Gastroesophageal sphincter (tissue), 4 donors: ENCODE measurements around the gene ZNF18. TPM values are rescaled to one million over a fixed set of nuclear protein-coding genes. Genes with fewer than 3 reads are reported as not detected.

Source experiments
- ATAC-seq: fragments of 150-250 bp; one replicate; pipeline ENCODE4 v1.9.1; 2016; ENCODE audit warnings: mild to moderate bottlenecking, moderate library complexity
- H3K27ac ChIP-seq, 4 donors: fragments of 200-600 bp; sonication (generic) in 3 of 4; 1 replicate in 3 of 4; 2 replicates in 1 of 4; pipeline ENCODE4 v1.5.1; 2016 to 2019
- H3K27me3 ChIP-seq: fragments of 200-600 bp; sonication (generic); one replicate; pipeline ENCODE4 v1.5.1; 2019
- H3K36me3 ChIP-seq, 2 donors: fragments of 200-600 bp; sonication (generic); one replicate each; pipeline ENCODE4 v1.5.1; 2019; ENCODE audit warnings: control low read depth in 1 of 2
- H3K4me1 ChIP-seq, 3 donors: fragments of 200-600 bp; sonication (generic); 1 replicate in 2 of 3; 2 replicates in 1 of 3; pipeline ENCODE4 v1.5.1; 2016 to 2019; ENCODE audit warnings: control low read depth in 2 of 3
- H3K4me3 ChIP-seq, 2 donors: fragments of 200-600 bp; sonication (generic); one replicate each; pipeline ENCODE4 v1.5.1; 2019; ENCODE audit warnings: mild to moderate bottlenecking in 1 of 2, moderate library complexity in 1 of 2
- H3K9me3 ChIP-seq, 3 donors: fragments of 200-600 bp; sonication (generic); one replicate each; pipeline ENCODE4 v1.5.1; 2017 to 2019; ENCODE audit warnings: control low read depth in 2 of 3
- CTCF ChIP-seq, 4 experiments: fragments of 200-600 bp in 2 of 4; fragments of 450-650 bp in 2 of 4; sonication (generic) in 1 of 4; IDR thresholded peaks; one replicate each; pipeline ENCODE4 v1.5.1; 2017 to 2019; ENCODE audit warnings: antibody characterized with exemption in 4 of 4, mild to moderate bottlenecking in 2 of 4, moderate library complexity in 2 of 4
- EP300 ChIP-seq: sonication (generic); formaldehyde crosslinking; IDR thresholded peaks from one replicate; pipeline ENCODE4 v1.6.1; 2017; ENCODE audit warnings: antibody characterized with exemption, mild to moderate bottlenecking
- POLR2A ChIP-seq, 2 donors: fragments of 450-650 bp; IDR thresholded peaks; one replicate each; pipeline ENCODE4 v1.6.1; 2017; ENCODE audit warnings: antibody characterized with exemption in 2 of 2, mild to moderate bottlenecking in 2 of 2, moderate library complexity in 1 of 2
- POLR2AphosphoS5 ChIP-seq: sonication (generic); formaldehyde crosslinking; IDR thresholded peaks from one replicate; pipeline ENCODE4 v1.6.1; 2017; ENCODE audit warnings: antibody characterized with exemption
- WGBS, 2 donors: methylation state at CpG; one replicate each; pipeline ENCODE4 v1.1.5; 2018; ENCODE audit warnings: low coverage in 1 of 2; 5-methylcytosine and 5-hydroxymethylcytosine counted together
- small RNA-seq, 4 donors: library from RNA; depleted of rRNA; stranded (forward); fragments of <200 nt; gene quantifications; one replicate each; pipeline ENCODE3, GENCODE V24; 2016
- total RNA-seq, 4 donors: library from RNA; depleted of rRNA; stranded (reverse); fragments of >200 nt; gene quantifications; one replicate each; pipeline ENCODE4 v1.1.0, GENCODE V29; 2016

Gene ZNF18
- total RNA-seq, 4 donors from 2014 or later = 7.2 to 9.0 (median 8.0) TPM

- no peak overlapping the region for H3K27ac ChIP-seq
- no peaks in the 10 kb centered on the region for H3K36me3 ChIP-seq
- WGBS, 2 donors = 57 to 67% methylated on average over 3 to 4 of the region's 4 CpGs
- no peak for ATAC-seq
- H3K9me3 ChIP-seq = no peaks in the 10 kb centered on the region
- H3K4me1 ChIP-seq = no peaks in the 10 kb centered on the region
- H3K4me3 ChIP-seq = no peak overlapping the region
- TF ChIP-seq CTCF (IDR thresholded peaks at IDR 0.05) = no peak
- no peak for TF ChIP-seq POLR2AphosphoS5
- TF ChIP-seq EP300 = no peak
- no peak for TF ChIP-seq POLR2A (IDR thresholded peaks at IDR 0.05)
- no peaks in the 10 kb centered on the region for H3K27me3 ChIP-seq
Measured at GRCh38 chr17:11928436-11928835, 68.8 kb downstream of the ZNF18 start.

Small RNAs within 50 kb of the gene (small RNA-seq; reads per million reads assigned to genes)
- gene RNU11-2P = 0 reads per million in 4 donors

Other genes with a start within 250 kb of the ZNF18 start
- gene MAP2K4, start 23.4 kb upstream of the ZNF18 start, total RNA-seq = 10 to 100 TPM; 25.6 to 37.3 (median 29.6) TPM